HepG2 (cell line): ENCODE measurements around the gene THPO. TPM values are rescaled to one million over a fixed set of nuclear protein-coding genes. Genes with fewer than 3 reads are reported as not detected.
A peak's percentile ranks its signal among the peaks of the same experiment; 100 is the strongest.

Experiments used
- FOXO1 ChIP-seq: sonication (generic); formaldehyde crosslinking; IDR thresholded peaks from 2 replicates; pipeline ENCODE4 v1.4.0; 2020; ENCODE audit warnings: missing genetic modification reagents
- MYPOP ChIP-seq: sonication (generic); formaldehyde crosslinking; IDR thresholded peaks from 2 replicates; pipeline ENCODE4 v1.8.1; 2023; ENCODE audit warnings: mild to moderate bottlenecking, moderate library complexity, missing genetic modification reagents
- RAD21 ChIP-seq: fragments of 450-650 bp; formaldehyde crosslinking; IDR thresholded peaks from 2 replicates; pipeline ENCODE4 v1.5.0; 2020; ENCODE audit warnings: mild to moderate bottlenecking
- REL ChIP-seq: sonication (generic); formaldehyde crosslinking; conservative IDR thresholded peaks from 2 replicates; pipeline ENCODE4 v1.8.0; 2022; ENCODE audit warnings: mild to moderate bottlenecking, missing genetic modification reagents, moderate library complexity
- TARDBP ChIP-seq: sonication (generic); formaldehyde crosslinking; IDR thresholded peaks from 2 replicates; pipeline ENCODE4 v1.8.0; 2022; ENCODE audit warnings: mild to moderate bottlenecking, missing genetic modification reagents
- ZNF572 ChIP-seq: sonication (generic); formaldehyde crosslinking; IDR thresholded peaks from 2 replicates; pipeline ENCODE4 v1.5.1; 2020; ENCODE audit warnings: mild to moderate bottlenecking, missing genetic modification reagents
- polyA plus RNA-seq, 8 experiments: library from polyadenylated mRNA; depleted of rRNA in 3 of 8; stranded (reverse) in 7 of 8; unstranded in 1 of 8; fragments of >200 nt; fragmentation: Illumina TruSeq in 4 of 8; extraction: Trizol in 4 of 8; gene quantifications; 2 replicates each; pipeline versions ENCODE4 v1.2.1 to v1.2.3, GENCODE V29; 2011 to 2016; ENCODE audit warnings: low read depth in 4 of 8, missing spikeins in 1 of 8, mixed read lengths in 1 of 8; ENCODE audit not compliant: insufficient read depth in 1 of 8
- total RNA-seq, 5 experiments: library from RNA; depleted of rRNA; stranded (reverse); fragments of >200 nt; fragmentation: Illumina TruSeq; extraction: Trizol; gene quantifications; 2 replicates each; pipeline ENCODE4 v1.2.3, GENCODE V29; 2016; ENCODE audit warnings: low read depth in 1 of 5
- TF ChIP-seq, protein P1 (sequence below): IDR thresholded peaks from 2 replicates; pipeline ENCODE4 v1.6.1; 2016; ENCODE audit warnings: mild to moderate bottlenecking
- TF ChIP-seq, protein P2 (sequence below): sonication (generic); formaldehyde crosslinking; IDR thresholded peaks from 2 replicates; pipeline ENCODE4 v1.4.0; 2020; ENCODE audit warnings: missing genetic modification reagents

THPO gene
- total and polyA plus RNA-seq, 2 of the 13 experiments (the other 11 are each of a cell fraction or from before 2014, with no cell fraction given): 2.8 to 4.8 TPM

DNA sequence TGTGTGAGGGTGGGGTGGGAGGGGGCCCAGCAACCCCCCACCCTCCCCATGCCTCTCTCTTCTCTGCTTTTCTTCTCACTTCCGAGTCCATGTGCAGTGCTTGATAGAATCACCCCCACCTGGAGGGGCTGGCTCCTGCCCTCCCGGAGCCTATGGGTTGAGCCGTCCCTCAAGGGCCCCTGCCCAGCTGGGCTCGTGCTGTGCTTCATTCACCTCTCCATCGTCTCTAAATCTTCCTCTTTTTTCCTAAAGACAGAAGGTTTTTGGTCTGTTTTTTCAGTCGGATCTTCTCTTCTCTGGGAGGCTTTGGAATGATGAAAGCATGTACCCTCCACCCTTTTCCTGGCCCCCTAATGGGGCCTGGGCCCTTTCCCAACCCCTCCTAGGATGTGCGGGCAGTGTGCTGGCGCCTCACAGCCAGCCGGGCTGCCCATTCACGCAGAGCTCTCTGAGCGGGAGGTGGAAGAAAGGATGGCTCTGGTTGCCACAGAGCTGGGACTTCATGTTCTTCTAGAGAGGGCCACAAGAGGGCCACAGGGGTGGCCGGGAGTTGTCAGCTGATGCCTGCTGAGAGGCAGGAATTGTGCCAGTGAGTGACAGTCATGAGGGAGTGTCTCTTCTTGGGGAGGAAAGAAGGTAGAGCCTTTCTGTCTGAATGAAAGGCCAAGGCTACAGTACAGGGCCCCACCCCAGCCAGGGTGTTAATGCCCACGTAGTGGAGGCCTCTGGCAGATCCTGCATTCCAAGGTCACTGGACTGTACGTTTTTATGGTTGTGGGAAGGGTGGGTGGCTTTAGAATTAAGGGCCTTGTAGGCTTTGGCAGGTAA, 32.5 kb downstream of the THPO start (continued):
- TF ChIP-seq TARDBP: peak; percentile 65; the same call in 1 of the 2 replicates
- TF ChIP-seq, protein P1, sequence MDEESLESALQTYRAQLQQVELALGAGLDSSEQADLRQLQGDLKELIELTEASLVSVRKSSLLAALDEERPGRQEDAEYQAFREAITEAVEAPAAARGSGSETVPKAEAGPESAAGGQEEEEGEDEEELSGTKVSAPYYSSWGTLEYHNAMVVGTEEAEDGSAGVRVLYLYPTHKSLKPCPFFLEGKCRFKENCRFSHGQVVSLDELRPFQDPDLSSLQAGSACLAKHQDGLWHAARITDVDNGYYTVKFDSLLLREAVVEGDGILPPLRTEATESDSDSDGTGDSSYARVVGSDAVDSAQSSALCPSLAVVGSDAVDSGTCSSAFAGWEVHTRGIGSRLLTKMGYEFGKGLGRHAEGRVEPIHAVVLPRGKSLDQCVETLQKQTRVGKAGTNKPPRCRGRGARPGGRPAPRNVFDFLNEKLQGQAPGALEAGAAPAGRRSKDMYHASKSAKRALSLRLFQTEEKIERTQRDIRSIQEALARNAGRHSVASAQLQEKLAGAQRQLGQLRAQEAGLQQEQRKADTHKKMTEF (CRISPR knock-in tag): 0 out of 2 replicates have a peak, but pooled peaks have one; percentile 37
- TF ChIP-seq, protein P2, sequence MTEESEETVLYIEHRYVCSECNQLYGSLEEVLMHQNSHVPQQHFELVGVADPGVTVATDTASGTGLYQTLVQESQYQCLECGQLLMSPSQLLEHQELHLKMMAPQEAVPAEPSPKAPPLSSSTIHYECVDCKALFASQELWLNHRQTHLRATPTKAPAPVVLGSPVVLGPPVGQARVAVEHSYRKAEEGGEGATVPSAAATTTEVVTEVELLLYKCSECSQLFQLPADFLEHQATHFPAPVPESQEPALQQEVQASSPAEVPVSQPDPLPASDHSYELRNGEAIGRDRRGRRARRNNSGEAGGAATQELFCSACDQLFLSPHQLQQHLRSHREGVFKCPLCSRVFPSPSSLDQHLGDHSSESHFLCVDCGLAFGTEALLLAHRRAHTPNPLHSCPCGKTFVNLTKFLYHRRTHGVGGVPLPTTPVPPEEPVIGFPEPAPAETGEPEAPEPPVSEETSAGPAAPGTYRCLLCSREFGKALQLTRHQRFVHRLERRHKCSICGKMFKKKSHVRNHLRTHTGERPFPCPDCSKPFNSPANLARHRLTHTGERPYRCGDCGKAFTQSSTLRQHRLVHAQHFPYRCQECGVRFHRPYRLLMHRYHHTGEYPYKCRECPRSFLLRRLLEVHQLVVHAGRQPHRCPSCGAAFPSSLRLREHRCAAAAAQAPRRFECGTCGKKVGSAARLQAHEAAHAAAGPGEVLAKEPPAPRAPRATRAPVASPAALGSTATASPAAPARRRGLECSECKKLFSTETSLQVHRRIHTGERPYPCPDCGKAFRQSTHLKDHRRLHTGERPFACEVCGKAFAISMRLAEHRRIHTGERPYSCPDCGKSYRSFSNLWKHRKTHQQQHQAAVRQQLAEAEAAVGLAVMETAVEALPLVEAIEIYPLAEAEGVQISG (CRISPR knock-in tag): peak; percentile 24; the same call in 1 of the 2 replicates
- TF ChIP-seq FOXO1: 0 out of 2 replicates have a peak, but pooled peaks have one; percentile 11
- peak; percentile 69 for TF ChIP-seq RAD21 (CRISPR knock-in tag)
- no peak for TF ChIP-seq REL
- TF ChIP-seq ZNF572 (CRISPR knock-in tag): 0 out of 2 replicates have a peak, but pooled peaks have one; percentile 21
- no peak for TF ChIP-seq MYPOP (CRISPR knock-in tag)
